Gastrocnemius medialis (tissue), 4 donors: ENCODE results near the gene NHERF2. TPM values are rescaled to one million over a fixed set of nuclear protein-coding genes. Genes with fewer than 3 reads are reported as not detected.
A peak's percentile ranks its signal among the peaks of the same experiment; 100 is the strongest.
"Not testable (repeated sequence)": the region's sequence is repeated elsewhere in the genome, so short reads cannot be mapped to it uniquely, and the experiment has no call there.

ENCODE experiments used
- ATAC-seq, 2 donors: fragments of 150-250 bp; one replicate each; pipeline ENCODE4 v1.9.1; 2016
- DNase-seq, 2 donors: peaks; one replicate each; pipeline ENCODE4 v3.0.0-alpha.2; 2019
- H3K27ac ChIP-seq, 4 donors: fragments of 200-600 bp; sonication (generic); 1 replicate in 1 of 4; 2 replicates in 3 of 4; pipeline ENCODE4 v1.5.1; 2016 to 2018; ENCODE audit warnings: mild to moderate bottlenecking in 2 of 4, moderate library complexity in 1 of 4
- H3K27me3 ChIP-seq, 3 donors: fragments of 200-600 bp; sonication (generic) in 2 of 3; 1 replicate in 1 of 3; 2 replicates in 2 of 3; pipeline versions ENCODE4 v1.5.1 to v1.6.0; 2016 to 2019; ENCODE audit warnings: mild to moderate bottlenecking in 1 of 3, moderate library complexity in 1 of 3
- H3K36me3 ChIP-seq, 2 donors: fragments of 200-600 bp; sonication (generic) in 1 of 2; one replicate each; pipeline ENCODE4 v1.5.1; 2017 to 2018
- H3K4me1 ChIP-seq, 2 donors: fragments of 200-600 bp; sonication (generic) in 1 of 2; one replicate each; pipeline ENCODE4 v1.5.1; 2016 to 2017; ENCODE audit warnings: mild to moderate bottlenecking in 2 of 2
- H3K4me3 ChIP-seq, 4 donors: fragments of 200-600 bp; sonication (generic) in 3 of 4; 1 replicate in 1 of 4; 2 replicates in 3 of 4; pipeline ENCODE4 v1.5.1; 2016 to 2019; ENCODE audit warnings: mild to moderate bottlenecking in 2 of 4
- H3K9me3 ChIP-seq, 3 donors: fragments of 200-600 bp; sonication (generic) in 2 of 3; 1 replicate in 1 of 3; 2 replicates in 2 of 3; pipeline ENCODE4 v1.5.1; 2016 to 2019
- CTCF ChIP-seq, 5 experiments: fragments of 450-650 bp in 3 of 5; fragments of 200-600 bp in 2 of 5; sonication (generic) in 2 of 5; IDR thresholded peaks in 4 of 5; conservative IDR thresholded peaks in 1 of 5; 1 replicate in 4 of 5; 2 replicates in 1 of 5; pipeline ENCODE4 v1.5.1; 2016 to 2019; ENCODE audit warnings: antibody characterized with exemption in 5 of 5, mild to moderate bottlenecking in 3 of 5, moderate library complexity in 3 of 5
- POLR2A ChIP-seq, 2 donors: fragments of 450-650 bp; IDR thresholded peaks; one replicate each; pipeline ENCODE4 v1.6.1; 2017; ENCODE audit warnings: antibody characterized with exemption in 2 of 2, mild to moderate bottlenecking in 2 of 2, moderate library complexity in 2 of 2
- in situ Hi-C, 4 donors: fragments of 200-750 bp; cut with MboI; loops; one replicate each; pipeline versions ENCODE4 v1.15.0 to v1.8.0; 2017; ENCODE audit warnings: low sequenced_read_pairs in 4 of 4
- intact Hi-C: fragments of 100-400 bp; cut with DNase I; formaldehyde crosslinking; loops from one replicate; pipeline ENCODE4 v1.15.1; 2023; ENCODE audit warnings: low total_unique reads
- total RNA-seq, 4 donors: library from RNA; depleted of rRNA; stranded (reverse); fragments of >200 nt; gene quantifications; one replicate each; pipeline versions ENCODE4 v1.1.0 to v1.2.3, GENCODE V29; 2016

Gene NHERF2
- total RNA-seq, 4 donors from 2014 or later: 51.6 to 86.9 (median 74.4) TPM

- intact Hi-C loops: no loop called here
- DNase-seq (no peak), ATAC-seq (peak; percentile 22 to 23)
- H3K36me3 ChIP-seq: no peaks in the 10 kb centered on the region
- TF ChIP-seq CTCF (IDR thresholded peaks at IDR 0.05 in 4 of 5, conservative IDR thresholded peaks at IDR 0.05 in 1 of 5) (no peak), POLR2A (IDR thresholded peaks at IDR 0.05) (no peak)
- H3K9me3 ChIP-seq: no peaks in the 10 kb centered on the region
- H3K4me1 ChIP-seq: peaks cover 0 to 29% of the 10 kb centered on the region in 2 donors
- peak overlapping the region; percentile 76 to 85 (median 78) for H3K27ac ChIP-seq
- in situ Hi-C loops: no loop called here
- peak overlapping the region in 3 of 4 donors; percentile 6 to 62 (median 17) for H3K4me3 ChIP-seq
- H3K27me3 ChIP-seq: no peaks in the 10 kb centered on the region
Observed at GRCh38 chr16:2031081-2031577, 4.4 kb downstream of the NHERF2 start.

DNA sequence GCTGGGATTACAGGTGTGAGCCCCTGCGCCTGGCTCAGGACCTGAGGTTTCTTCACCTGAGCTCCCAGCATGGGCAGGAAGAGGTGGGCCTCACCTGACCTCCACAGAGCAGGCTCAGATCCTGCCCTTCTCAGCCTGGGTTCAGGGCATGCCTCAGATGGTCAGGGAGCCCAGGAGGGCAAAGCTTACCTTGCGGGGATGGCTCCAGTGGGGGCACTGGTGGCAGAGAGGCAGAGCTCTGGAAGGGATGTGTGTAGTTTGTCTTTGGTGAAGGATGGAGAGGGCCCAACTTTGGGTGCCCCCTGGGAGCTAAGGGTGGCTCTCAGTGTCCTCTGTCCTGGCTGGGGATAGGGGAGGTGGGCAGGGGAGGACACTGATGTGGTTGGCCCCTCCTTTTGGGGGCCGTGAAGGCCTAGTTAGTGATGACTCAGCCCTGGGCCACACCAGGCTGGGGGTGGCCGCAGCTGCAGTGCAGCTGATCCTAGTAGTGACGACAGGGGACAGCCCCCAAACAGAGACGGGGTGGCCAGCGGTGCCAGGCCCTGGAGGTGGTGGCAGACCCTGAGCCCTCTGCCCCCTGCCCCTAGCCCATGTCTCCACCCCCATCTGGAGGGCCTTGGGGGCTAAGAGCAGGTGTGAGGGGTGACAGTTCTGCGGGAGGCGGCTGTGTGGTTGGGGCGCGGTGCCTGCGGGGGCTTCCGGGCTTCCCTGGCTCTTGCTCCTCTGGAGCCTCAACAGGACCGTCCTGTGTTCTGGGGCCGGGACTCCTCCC lies 5.8 kb downstream of the NHERF2 start:
- ATAC-seq (peak in 1 of 2 donors; percentile 20), DNase-seq (no peak)
- Histone ChIP-seq H3K27ac (peak overlapping the region; percentile 76 to 85 (median 78)), H3K36me3 (no peaks in the 10 kb centered on the region), H3K4me3 (peak overlapping the region; percentile 31 to 62 (median 52)), H3K4me1 (peaks cover 0 to 27% of the 10 kb centered on the region in 2 donors), H3K9me3 (no peaks in the 10 kb centered on the region), H3K27me3 (no peaks in the 10 kb centered on the region)
- in situ Hi-C loops (no loop called here), intact Hi-C loops (no loop called here)
- TF ChIP-seq POLR2A (IDR thresholded peaks at IDR 0.05) (no peak), CTCF (IDR thresholded peaks at IDR 0.05 in 4 of 5, conservative IDR thresholded peaks at IDR 0.05 in 1 of 5) (no peak)

- intact Hi-C loops (no loop called here), in situ Hi-C loops (no loop called here)
Observed at GRCh38 chr16:2033057-2033908, 6.6 kb downstream of the NHERF2 start.

DNA sequence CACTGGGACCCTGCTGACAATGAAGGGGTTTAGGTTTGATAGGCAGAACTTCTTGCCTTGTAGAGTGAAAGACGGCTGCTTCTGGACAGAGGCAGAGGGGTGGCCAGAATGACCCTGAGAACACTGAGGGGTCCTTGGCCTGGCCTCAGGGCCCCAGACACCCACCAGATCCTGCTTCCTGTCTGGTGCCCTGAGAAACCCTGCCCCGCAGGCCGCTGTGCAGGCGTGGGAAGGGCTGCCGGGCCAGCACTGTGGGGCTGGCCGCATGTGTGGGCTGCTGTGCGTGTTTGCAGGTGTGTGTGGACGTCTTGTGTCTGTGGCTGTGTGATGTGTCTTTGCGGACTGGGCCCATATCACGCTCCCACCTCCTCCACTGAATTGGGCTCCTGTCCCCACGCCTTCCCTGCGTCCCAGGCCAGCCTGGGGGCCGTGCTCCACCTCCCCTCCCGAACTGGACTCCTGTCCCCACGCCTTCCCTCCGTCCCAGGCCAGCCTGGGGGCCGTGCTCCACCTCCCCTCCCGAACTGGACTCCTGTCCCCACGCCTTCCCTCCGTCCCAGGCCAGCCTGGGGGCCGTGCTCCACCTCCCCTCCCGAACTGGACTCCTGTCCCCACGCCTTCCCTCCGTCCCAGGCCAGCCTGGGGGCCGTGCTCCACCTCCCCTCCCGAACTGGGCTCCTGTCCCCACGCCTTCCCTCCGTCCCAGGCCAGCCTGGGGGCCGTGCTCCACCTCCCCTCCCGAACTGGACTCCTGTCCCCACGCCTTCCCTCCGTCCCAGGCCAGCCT lies 7.4 kb downstream of the NHERF2 start:
- H3K27ac ChIP-seq: peak overlapping the region; percentile 76 to 85 (median 79)
- intact Hi-C loops, ATAC-seq, DNase-seq, H3K9me3 ChIP-seq, H3K36me3 ChIP-seq, H3K27me3 ChIP-seq, in situ Hi-C loops: not testable (repeated sequence)
- H3K4me3 ChIP-seq: peak overlapping the region; percentile 48 to 62 (median 54)
- H3K4me1 ChIP-seq: peaks cover 4 to 35% of the 10 kb centered on the region in 2 donors

More at GRCh38 chr16:2033057-2033908, 6.6 kb downstream of the NHERF2 start:
- TF ChIP-seq CTCF (IDR thresholded peaks at IDR 0.05 in 4 of 5, conservative IDR thresholded peaks at IDR 0.05 in 1 of 5) (no peak), POLR2A (IDR thresholded peaks at IDR 0.05) (no peak)
- peaks cover 4 to 28% of the 10 kb centered on the region in 2 donors for H3K4me1 ChIP-seq
- H3K36me3 ChIP-seq: no peaks in the 10 kb centered on the region
- H3K27ac ChIP-seq: peak overlapping the region; percentile 76 to 85 (median 78)
- H3K4me3 ChIP-seq: peak overlapping the region; percentile 48 to 62 (median 54)
- H3K27me3 ChIP-seq: no peaks in the 10 kb centered on the region
- H3K9me3 ChIP-seq: no peaks in the 10 kb centered on the region
- DNase-seq: no peak
- ATAC-seq: peak; percentile 31 to 35
